Measurements from ENCODE around the gene TBCK. TPM values are rescaled to one million over a fixed set of nuclear protein-coding genes. Genes with fewer than 3 reads are reported as not detected.

TBCK gene
- total and polyA plus RNA-seq, 2 experiments from 2014 or later = 13.9 to 28.9 TPM

GRCh38 chr4:106261980-106262379 is 54.0 kb downstream of the TBCK start (continued):
- TF ChIP-seq CTCF (conservative IDR thresholded peaks at IDR 0.05; ENCODE audit: low read depth in 2 of 2) (no peak), JUNB (IDR thresholded peaks at IDR 0.05; ENCODE audit: unreplicated experiment) (no peak)

GRCh38 chr4:106258145-106259045 is 57.6 kb downstream of the TBCK start:
- peaks cover 13% of the 10 kb centered on the region for H3K36me3 Mint-ChIP-seq (ENCODE audit: low read depth)
- TF ChIP-seq EZH2phosphoT487 (IDR thresholded peaks at IDR 0.05; ENCODE audit: unreplicated experiment) = no peak
- no peak for TF ChIP-seq NANOG (IDR thresholded peaks at IDR 0.05; ENCODE audit: borderline replicate concordance)
- TF ChIP-seq CTCF (conservative IDR thresholded peaks at IDR 0.05; ENCODE audit: low read depth in 2 of 2) = no peak
- TF ChIP-seq REST (IDR thresholded peaks at IDR 0.05; ENCODE audit: unreplicated experiment) = no peak
- no peak for TF ChIP-seq STAT1 (IDR thresholded peaks at IDR 0.05; ENCODE audit: unreplicated experiment)
- TF ChIP-seq EZH2 (IDR thresholded peaks at IDR 0.05; ENCODE audit: low read depth, unreplicated experiment) = no peak
- no peak for TF ChIP-seq ETS1 (IDR thresholded peaks at IDR 0.05)

More at GRCh38 chr4:106258145-106259045, 57.6 kb downstream of the TBCK start:
- Histone ChIP-seq H3K27ac (ENCODE audit: low read depth) (no peak overlapping the region), H3F3A (replicated peaks; ENCODE audit: low read depth) (no peaks in the 10 kb centered on the region), H3K79me2 (replicated peaks; ENCODE audit: insufficient read depth) (no peaks in the 10 kb centered on the region), H3K27me3 (ENCODE audit: insufficient read depth) (no peaks in the 10 kb centered on the region), H2AFZ (no peak overlapping the region), H4K20me1 (replicated peaks; ENCODE audit: insufficient read depth) (no peaks in the 10 kb centered on the region), H3K9me2 (ENCODE audit: insufficient read depth) (no peaks in the 10 kb centered on the region), H3K36me3 (ENCODE audit: insufficient read depth) (no peaks in the 10 kb centered on the region), H3K4me3 (no peak overlapping the region), H3K4me1 (ENCODE audit: insufficient read depth) (peaks cover 3% of the 10 kb centered on the region; the same call in 1 of the 2 replicates), H3K4me2 (no peak overlapping the region)
- no peak overlapping the region for H3K4me3 Mint-ChIP-seq
- H3K27ac Mint-ChIP-seq = 0 out of 2 replicates have a peak overlapping the region, but pooled peaks have one; percentile 30
- H3K9me3 Mint-ChIP-seq = no peaks in the 10 kb centered on the region
- peaks cover 21% of the 10 kb centered on the region for H3K4me1 Mint-ChIP-seq
- no peaks in the 10 kb centered on the region for H3K27me3 Mint-ChIP-seq (ENCODE audit: insufficient read depth, low read depth, poor library complexity)
- DNase-seq (ENCODE audit: low spot score) = peak; percentile 15
- ATAC-seq = no peak

All from GM23338 (cell line).